ENCODE results near the gene ADISSP. TPM values are rescaled to one million over a fixed set of nuclear protein-coding genes. Genes with fewer than 3 reads are reported as not detected.

ADISSP gene
- total and polyA plus RNA-seq, 2 donors (not counting 3 experiments of a cell fraction or from before 2014, with no cell fraction given) = 55.0 to 67.5 TPM

DNA sequence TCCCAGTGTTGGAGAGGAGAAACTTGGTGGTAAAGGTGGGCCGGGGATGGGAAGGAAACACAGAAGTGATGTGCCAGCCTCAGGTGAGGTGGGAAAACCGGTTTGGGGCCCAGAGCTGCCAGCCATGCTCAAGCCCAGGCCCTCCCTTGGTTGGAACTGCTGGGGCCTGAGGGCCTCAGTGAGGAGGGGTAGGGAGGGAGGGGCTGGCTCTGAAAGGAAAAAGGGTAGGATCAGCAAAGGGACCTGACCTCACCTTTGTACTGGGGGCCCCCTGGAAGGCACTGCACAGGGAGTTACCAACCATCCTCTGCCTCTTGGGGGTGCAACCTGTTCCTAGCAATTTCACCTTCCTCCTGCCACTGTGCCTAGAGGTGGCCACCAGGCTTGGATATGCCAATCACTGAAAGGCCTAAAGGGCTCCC, 15.5 kb upstream of the ADISSP start:
- Histone ChIP-seq H3K9me3 (replicated peaks; ENCODE audit: control insufficient read depth, insufficient read depth, low read length) (no peaks in the 10 kb centered on the region), H3K9me1 (replicated peaks; ENCODE audit: control insufficient read depth, extremely low read depth, insufficient read depth, low read length) (no peaks in the 10 kb centered on the region), H3K79me2 (ENCODE audit: control insufficient read depth, insufficient read depth, low read length) (peaks cover 31% of the 10 kb centered on the region), H3K4me3 (replicated peaks in 1 of 3; ENCODE audit: insufficient read depth in 1 of 3, low read depth in 1 of 3, low read length in 3 of 3) (no peak overlapping the region), H2AFZ (ENCODE audit: low read depth, low read length) (no peak overlapping the region), H3K9ac (replicated peaks; ENCODE audit: extremely low read depth, insufficient read depth, low read length) (no peak overlapping the region), H4K20me1 (replicated peaks; ENCODE audit: control insufficient read depth, extremely low read depth, insufficient read depth, low read length) (no peaks in the 10 kb centered on the region), H3K4me2 (ENCODE audit: insufficient read depth, low read length) (no peak overlapping the region), H3K27me3 (ENCODE audit: control insufficient read depth in 2 of 2, insufficient read depth in 2 of 2, low read length in 2 of 2) (peaks cover 8 to 18% of the 10 kb centered on the region in 2 experiments), H3K4me1 (ENCODE audit: control insufficient read depth, extremely low read depth, insufficient read depth, low read length) (peaks cover 25% of the 10 kb centered on the region), H3K27ac (ENCODE audit: insufficient read depth, low read depth, low read length) (no peak overlapping the region), H3K36me3 (ENCODE audit: control insufficient read depth in 2 of 2, extremely low read depth in 1 of 2, insufficient read depth in 2 of 2, low read length in 2 of 2) (peaks cover 0 to 5% of the 10 kb centered on the region in 2 experiments)
- FAIRE-seq (no peak), DNase-seq (ENCODE audit: low read depth, low spot score) (no peak)
- intact Hi-C loops (cut with micrococcal nuclease) (no loop called here), dilution Hi-C loops (cut with MboI; ENCODE audit: extremely low pct_ligation_motif_present, low sequenced_read_pairs) (no loop called here)
- ChIA-PET CTCF (interaction anchor here (7.6 kb wide), 1 partner anchor 36 kb away, joined by 214 read pairs; the partner anchor contains the start of gene AP5S1), POLR2A (no interaction called here)
- TF ChIP-seq GATA2 (IDR thresholded peaks at IDR 0.05; ENCODE audit: insufficient read depth, insufficient read length, low read depth, low read length) (no peak), JUN (IDR thresholded peaks at IDR 0.05; ENCODE audit: borderline replicate concordance, insufficient read depth, insufficient read length, low read depth) (no peak), FOS (IDR thresholded peaks at IDR 0.05; ENCODE audit: borderline replicate concordance, insufficient read depth, low read length) (no peak), MAX (IDR thresholded peaks at IDR 0.05; ENCODE audit: insufficient read depth, insufficient read length) (no peak), POLR2AphosphoS5 (IDR thresholded peaks at IDR 0.05; ENCODE audit: insufficient read depth, low read depth, low read length) (no peak), MYC (IDR thresholded peaks at IDR 0.05; ENCODE audit: low read depth, low read length) (no peak), EZH2 (IDR thresholded peaks at IDR 0.05; ENCODE audit: borderline replicate concordance, low read depth, low read length, severe bottlenecking) (no peak), POLR2A (IDR thresholded peaks at IDR 0.05; ENCODE audit: low read depth, low read length) (no peak)
- TF ChIP-seq, protein P1, sequence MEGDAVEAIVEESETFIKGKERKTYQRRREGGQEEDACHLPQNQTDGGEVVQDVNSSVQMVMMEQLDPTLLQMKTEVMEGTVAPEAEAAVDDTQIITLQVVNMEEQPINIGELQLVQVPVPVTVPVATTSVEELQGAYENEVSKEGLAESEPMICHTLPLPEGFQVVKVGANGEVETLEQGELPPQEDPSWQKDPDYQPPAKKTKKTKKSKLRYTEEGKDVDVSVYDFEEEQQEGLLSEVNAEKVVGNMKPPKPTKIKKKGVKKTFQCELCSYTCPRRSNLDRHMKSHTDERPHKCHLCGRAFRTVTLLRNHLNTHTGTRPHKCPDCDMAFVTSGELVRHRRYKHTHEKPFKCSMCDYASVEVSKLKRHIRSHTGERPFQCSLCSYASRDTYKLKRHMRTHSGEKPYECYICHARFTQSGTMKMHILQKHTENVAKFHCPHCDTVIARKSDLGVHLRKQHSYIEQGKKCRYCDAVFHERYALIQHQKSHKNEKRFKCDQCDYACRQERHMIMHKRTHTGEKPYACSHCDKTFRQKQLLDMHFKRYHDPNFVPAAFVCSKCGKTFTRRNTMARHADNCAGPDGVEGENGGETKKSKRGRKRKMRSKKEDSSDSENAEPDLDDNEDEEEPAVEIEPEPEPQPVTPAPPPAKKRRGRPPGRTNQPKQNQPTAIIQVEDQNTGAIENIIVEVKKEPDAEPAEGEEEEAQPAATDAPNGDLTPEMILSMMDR (IDR thresholded peaks at IDR 0.05; ENCODE audit: extremely low read depth in 1 of 2, insufficient read depth in 1 of 2, low read depth in 1 of 2, low read length in 2 of 2) = no peak
- no TSS peak for BruUV-seq (replicated peaks)

Data from endothelial cell of umbilical vein (primary cell).